ENCODE data around the gene ERVFRD-1. TPM values are rescaled to one million over a fixed set of nuclear protein-coding genes. Genes with fewer than 3 reads are reported as not detected.

ERVFRD-1 gene
- total and polyA plus RNA-seq, 5 donors from 2014 or later: 0.09 TPM; not detected in 4

DNA sequence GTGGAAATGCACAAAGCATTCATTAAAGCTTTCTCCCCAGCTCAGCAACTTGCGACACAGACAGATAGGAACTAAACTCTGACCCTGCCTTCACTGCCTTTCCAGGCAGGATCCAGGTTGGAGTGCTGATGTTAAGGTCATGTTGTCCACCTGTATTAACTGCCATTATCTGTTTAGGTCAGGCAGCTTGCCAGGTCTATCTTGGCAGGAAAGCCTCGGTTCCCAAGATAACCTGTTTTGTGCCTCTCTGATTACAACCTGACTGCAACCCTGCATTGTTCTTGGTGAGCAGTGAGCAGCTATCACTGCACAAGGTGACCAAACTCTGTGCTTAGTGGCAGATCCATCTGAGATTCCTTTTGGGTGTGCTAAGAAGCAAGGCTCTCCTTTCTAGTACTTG, 44.2 kb downstream of the ERVFRD-1 start:
- Histone ChIP-seq H3K9me3 (ENCODE audit: control insufficient read depth in 2 of 2, low read length in 2 of 2) (no peaks in the 10 kb centered on the region), H3K4me3 (ENCODE audit: low read depth, low read length) (no peak overlapping the region), H3K27me3 (ENCODE audit: control insufficient read depth, insufficient read depth, low read length) (peaks cover 1% of the 10 kb centered on the region), H3K27ac (ENCODE audit: insufficient read depth, low read length, poor library complexity, severe bottlenecking) (no peak overlapping the region), H3K36me3 (ENCODE audit: control insufficient read depth, insufficient read depth, low read length) (no peaks in the 10 kb centered on the region), H3K4me1 (ENCODE audit: control insufficient read depth, insufficient read depth, low read length, poor library complexity, severe bottlenecking) (no peaks in the 10 kb centered on the region)
- H3K27ac Mint-ChIP-seq: no peak overlapping the region
- no peaks in the 10 kb centered on the region for H3K4me1 Mint-ChIP-seq
- DNase-seq (no peak), ATAC-seq (ENCODE audit: low read depth in 2 of 2) (no peak)
- H3K4me3 Mint-ChIP-seq: no peak overlapping the region
- peaks cover 44% of the 10 kb centered on the region for H3K27me3 Mint-ChIP-seq
- no peaks in the 10 kb centered on the region for H3K36me3 Mint-ChIP-seq
- no peaks in the 10 kb centered on the region for H3K9me3 Mint-ChIP-seq

DNA sequence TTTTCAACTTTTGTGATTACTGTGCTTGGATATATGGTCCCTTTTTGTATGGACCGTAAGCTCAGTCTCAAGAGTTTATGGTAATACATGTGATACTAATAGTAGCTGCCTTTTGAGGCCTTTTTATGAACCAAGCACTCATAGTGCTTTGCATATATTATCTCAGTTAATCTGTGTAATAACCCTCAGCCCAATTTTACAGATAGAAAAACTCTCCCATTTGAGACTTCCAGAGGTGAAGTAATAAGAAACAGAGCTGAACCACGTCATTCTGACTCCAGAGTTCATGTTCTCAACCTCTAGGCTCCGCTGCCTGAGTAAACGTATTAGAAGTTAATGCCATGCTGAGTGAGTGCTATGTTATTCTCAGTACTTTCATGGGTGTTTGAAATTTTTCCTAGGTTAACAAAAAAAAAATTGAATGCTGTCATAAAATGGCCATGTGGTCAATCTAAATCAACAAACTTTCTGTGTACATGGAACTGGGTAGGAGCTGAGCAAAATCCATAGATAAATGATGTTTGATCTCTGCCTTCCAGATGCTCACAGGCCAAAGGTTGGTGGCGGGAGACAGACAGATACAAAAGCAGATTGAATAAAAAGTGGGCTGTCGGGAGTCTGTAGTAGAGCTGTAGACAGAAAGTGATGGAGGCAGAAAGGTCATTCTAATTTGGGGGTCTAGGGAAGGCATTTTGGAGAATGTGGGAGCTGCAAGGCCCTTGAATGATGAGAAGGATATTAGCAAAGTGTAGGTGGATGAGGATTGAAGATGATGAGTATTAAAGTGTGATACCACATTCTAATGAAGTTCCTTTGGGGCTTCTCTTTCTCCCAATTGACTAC, 44.8 kb downstream of the ERVFRD-1 start:
- no peaks in the 10 kb centered on the region for H3K9me3 Mint-ChIP-seq
- H3K4me1 Mint-ChIP-seq: no peaks in the 10 kb centered on the region
- no peaks in the 10 kb centered on the region for H3K9me3 ChIP-seq (ENCODE audit: control insufficient read depth in 2 of 2, low read length in 2 of 2)
- no peak overlapping the region for H3K4me3 ChIP-seq (ENCODE audit: low read depth, low read length)
- H3K27me3 ChIP-seq (ENCODE audit: control insufficient read depth, insufficient read depth, low read length): peaks cover 1% of the 10 kb centered on the region
- H3K27ac Mint-ChIP-seq: no peak overlapping the region
- no peaks in the 10 kb centered on the region for H3K36me3 ChIP-seq (ENCODE audit: control insufficient read depth, insufficient read depth, low read length)
- no peak overlapping the region for H3K27ac ChIP-seq (ENCODE audit: insufficient read depth, low read length, poor library complexity, severe bottlenecking)
- ATAC-seq (ENCODE audit: low read depth in 2 of 2) (no peak), DNase-seq (no peak)
- H3K4me1 ChIP-seq (ENCODE audit: control insufficient read depth, insufficient read depth, low read length, poor library complexity, severe bottlenecking): no peaks in the 10 kb centered on the region
- no peaks in the 10 kb centered on the region for H3K36me3 Mint-ChIP-seq
- no peak overlapping the region for H3K4me3 Mint-ChIP-seq
- peaks cover 42% of the 10 kb centered on the region for H3K27me3 Mint-ChIP-seq

DNA sequence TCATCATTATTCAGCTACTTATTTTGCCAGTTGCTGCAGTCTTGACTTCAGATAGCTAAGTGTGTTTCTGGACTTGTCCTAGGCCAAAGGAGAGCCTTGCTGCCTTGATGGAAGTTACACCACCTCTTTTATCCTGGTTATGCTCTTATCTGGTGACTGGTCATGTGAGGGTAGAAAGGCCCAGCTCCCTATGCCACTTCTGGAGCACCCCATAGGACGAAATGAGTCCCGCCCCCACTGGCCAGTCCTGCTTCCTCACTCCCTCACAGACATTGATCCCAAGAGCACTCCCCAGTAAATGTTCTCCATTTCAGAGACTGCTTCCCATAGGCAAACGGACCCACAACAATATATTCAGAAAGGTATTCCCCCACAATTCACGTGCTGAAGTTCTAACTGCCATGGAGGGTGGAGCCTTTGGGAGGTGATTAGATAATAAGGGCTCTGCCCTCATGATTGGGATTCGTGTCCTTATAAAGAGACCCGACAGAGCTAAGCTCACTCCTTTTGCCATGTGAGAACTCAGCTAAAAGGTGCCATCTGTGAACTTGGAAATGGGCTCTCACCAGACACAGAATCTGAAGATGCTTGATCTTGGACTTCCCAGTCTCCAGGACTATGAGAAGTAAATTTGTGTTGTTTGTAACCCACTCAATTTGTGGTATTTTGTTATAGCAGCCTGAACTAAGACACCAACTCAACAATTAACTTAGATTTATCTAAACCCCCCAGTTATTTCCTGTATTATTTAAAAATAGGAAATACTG, 45.9 kb downstream of the ERVFRD-1 start:
- no peaks in the 10 kb centered on the region for H3K4me1 Mint-ChIP-seq
- no peak overlapping the region for H3K27ac Mint-ChIP-seq
- H3K4me3 Mint-ChIP-seq: no peak overlapping the region
- H3K9me3 Mint-ChIP-seq: no peaks in the 10 kb centered on the region
- no peak overlapping the region for H3K27ac ChIP-seq (ENCODE audit: insufficient read depth, low read length, poor library complexity, severe bottlenecking)
- no peaks in the 10 kb centered on the region for H3K4me1 ChIP-seq (ENCODE audit: control insufficient read depth, insufficient read depth, low read length, poor library complexity, severe bottlenecking)
- H3K36me3 ChIP-seq (ENCODE audit: control insufficient read depth, insufficient read depth, low read length): no peaks in the 10 kb centered on the region
- no peaks in the 10 kb centered on the region for H3K9me3 ChIP-seq (ENCODE audit: control insufficient read depth in 2 of 2, low read length in 2 of 2)
- H3K4me3 ChIP-seq (ENCODE audit: low read depth, low read length): no peak overlapping the region
- DNase-seq: no peak
- H3K36me3 Mint-ChIP-seq: no peaks in the 10 kb centered on the region
- peaks cover 1% of the 10 kb centered on the region for H3K27me3 ChIP-seq (ENCODE audit: control insufficient read depth, insufficient read depth, low read length)
- H3K27me3 Mint-ChIP-seq: peaks cover 44% of the 10 kb centered on the region
- no peak for ATAC-seq (ENCODE audit: low read depth in 2 of 2)

DNA sequence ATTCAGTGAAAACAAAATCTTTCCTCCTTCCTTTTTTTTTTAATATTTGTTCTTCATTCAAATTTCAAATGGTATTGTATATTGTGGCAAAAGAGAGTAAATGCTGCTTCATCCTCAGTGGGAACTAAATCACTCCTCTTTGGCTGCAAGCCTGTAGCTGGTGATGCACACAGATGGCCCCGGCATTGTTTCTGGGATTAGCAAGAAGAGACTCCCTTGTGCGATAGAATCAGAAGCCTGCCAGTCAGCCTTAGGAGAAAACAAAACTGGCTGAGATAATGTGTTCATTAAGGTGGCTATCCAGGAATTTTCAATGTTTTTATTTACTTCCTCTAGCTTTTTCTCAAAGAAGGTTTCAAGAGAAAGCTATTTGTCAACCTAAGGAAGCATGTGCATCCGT, 46.7 kb downstream of the ERVFRD-1 start:
- Histone ChIP-seq H3K27ac (ENCODE audit: insufficient read depth, low read length, poor library complexity, severe bottlenecking) (no peak overlapping the region), H3K4me1 (ENCODE audit: control insufficient read depth, insufficient read depth, low read length, poor library complexity, severe bottlenecking) (no peaks in the 10 kb centered on the region), H3K36me3 (ENCODE audit: control insufficient read depth, insufficient read depth, low read length) (no peaks in the 10 kb centered on the region), H3K27me3 (ENCODE audit: control insufficient read depth, insufficient read depth, low read length) (peaks cover 1% of the 10 kb centered on the region), H3K4me3 (ENCODE audit: low read depth, low read length) (no peak overlapping the region), H3K9me3 (ENCODE audit: control insufficient read depth in 2 of 2, low read length in 2 of 2) (no peaks in the 10 kb centered on the region)
- Mint-ChIP-seq H3K27ac (no peak overlapping the region), H3K4me3 (no peak overlapping the region), H3K36me3 (no peaks in the 10 kb centered on the region), H3K27me3 (peaks cover 48% of the 10 kb centered on the region), H3K4me1 (no peaks in the 10 kb centered on the region), H3K9me3 (no peaks in the 10 kb centered on the region)
- ATAC-seq (ENCODE audit: low read depth in 2 of 2) (no peak), DNase-seq (no peak)

DNA sequence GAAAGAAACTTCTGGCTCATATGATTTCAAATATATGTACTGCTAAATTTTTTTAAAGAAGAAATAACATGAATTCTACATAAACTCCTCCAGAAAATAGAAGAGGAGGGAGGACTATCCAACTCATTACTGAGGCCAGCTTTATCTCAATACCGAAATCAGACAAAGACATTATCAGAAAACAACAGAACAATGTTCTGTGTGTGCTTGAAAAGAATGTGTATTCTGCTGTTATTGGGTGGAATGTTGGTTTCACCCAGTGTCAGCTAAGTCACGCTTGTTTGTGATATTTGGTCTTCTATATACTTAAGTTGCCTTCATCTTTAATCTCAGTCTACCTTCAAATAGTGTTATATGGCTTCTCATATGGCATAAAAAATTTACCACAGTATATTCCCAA, 48.8 kb downstream of the ERVFRD-1 start:
- Mint-ChIP-seq H3K36me3 (no peaks in the 10 kb centered on the region), H3K27ac (no peak overlapping the region), H3K4me3 (no peak overlapping the region), H3K27me3 (peaks cover 39% of the 10 kb centered on the region), H3K9me3 (no peaks in the 10 kb centered on the region), H3K4me1 (no peaks in the 10 kb centered on the region)
- DNase-seq: no peak
- no peaks in the 10 kb centered on the region for H3K36me3 ChIP-seq (ENCODE audit: control insufficient read depth, insufficient read depth, low read length)
- H3K4me1 ChIP-seq (ENCODE audit: control insufficient read depth, insufficient read depth, low read length, poor library complexity, severe bottlenecking): no peaks in the 10 kb centered on the region
- no peak for ATAC-seq (ENCODE audit: low read depth in 2 of 2)
- peaks cover 1% of the 10 kb centered on the region for H3K27me3 ChIP-seq (ENCODE audit: control insufficient read depth, insufficient read depth, low read length)
- no peak overlapping the region for H3K27ac ChIP-seq (ENCODE audit: insufficient read depth, low read length, poor library complexity, severe bottlenecking)
- H3K9me3 ChIP-seq (ENCODE audit: control insufficient read depth in 2 of 2, low read length in 2 of 2): no peaks in the 10 kb centered on the region
- no peak overlapping the region for H3K4me3 ChIP-seq (ENCODE audit: low read depth, low read length)

DNA sequence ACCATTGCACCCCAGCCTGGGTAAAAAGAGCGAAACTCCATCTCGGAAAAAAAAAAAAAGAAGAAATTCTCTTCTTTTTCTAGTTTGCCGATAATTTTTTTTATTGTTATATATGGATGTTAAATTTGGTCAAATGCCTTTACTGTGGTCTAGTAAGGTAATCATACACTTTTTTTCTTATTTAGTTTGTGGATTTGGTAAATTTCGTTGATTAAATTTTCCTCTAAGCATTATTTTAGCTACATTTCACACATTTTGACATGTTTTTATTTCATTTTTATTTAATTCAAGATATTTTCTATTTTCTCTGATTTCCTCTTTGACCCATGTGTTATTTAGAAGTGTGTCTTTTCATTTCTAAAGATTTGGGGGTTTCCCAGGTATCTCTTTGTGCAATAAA, 49.4 kb downstream of the ERVFRD-1 start:
- H3K27me3 ChIP-seq (ENCODE audit: control insufficient read depth, insufficient read depth, low read length): peaks cover 1% of the 10 kb centered on the region
- ATAC-seq (ENCODE audit: low read depth in 2 of 2) (no peak), DNase-seq (no peak)
- H3K4me3 ChIP-seq (ENCODE audit: low read depth, low read length): no peak overlapping the region
- Mint-ChIP-seq H3K36me3 (no peaks in the 10 kb centered on the region), H3K27ac (no peak overlapping the region), H3K27me3 (peaks cover 34% of the 10 kb centered on the region), H3K4me1 (no peaks in the 10 kb centered on the region), H3K9me3 (no peaks in the 10 kb centered on the region), H3K4me3 (no peak overlapping the region)
- H3K9me3 ChIP-seq (ENCODE audit: control insufficient read depth in 2 of 2, low read length in 2 of 2): no peaks in the 10 kb centered on the region
- no peaks in the 10 kb centered on the region for H3K4me1 ChIP-seq (ENCODE audit: control insufficient read depth, insufficient read depth, low read length, poor library complexity, severe bottlenecking)
- H3K36me3 ChIP-seq (ENCODE audit: control insufficient read depth, insufficient read depth, low read length): no peaks in the 10 kb centered on the region
- no peak overlapping the region for H3K27ac ChIP-seq (ENCODE audit: insufficient read depth, low read length, poor library complexity, severe bottlenecking)

DNA sequence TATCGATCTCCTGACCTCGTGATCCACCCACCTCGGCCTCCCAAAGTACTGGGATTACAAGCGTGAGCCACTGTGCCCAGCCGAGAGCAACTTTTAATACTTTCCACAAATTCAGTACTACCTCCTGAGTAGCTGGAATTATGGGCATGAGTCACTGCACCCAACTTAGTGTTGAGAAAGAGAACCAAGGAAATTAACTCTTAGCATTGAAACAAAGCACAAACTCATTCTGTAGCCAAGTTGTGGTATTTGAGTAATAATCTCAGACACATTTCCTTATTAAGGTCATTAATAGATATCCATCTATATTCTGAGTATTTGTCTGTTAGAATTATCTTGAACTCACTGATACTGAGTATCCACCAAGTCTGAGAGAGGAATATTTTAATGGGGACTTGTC, 53.1 kb downstream of the ERVFRD-1 start:
- DNase-seq (no peak), ATAC-seq (ENCODE audit: low read depth in 2 of 2) (no peak)
- H3K27ac ChIP-seq (ENCODE audit: insufficient read depth, low read length, poor library complexity, severe bottlenecking): no peak overlapping the region
- no peak overlapping the region for H3K4me3 Mint-ChIP-seq
- H3K27ac Mint-ChIP-seq: no peak overlapping the region
- H3K4me1 Mint-ChIP-seq: no peaks in the 10 kb centered on the region
- H3K4me1 ChIP-seq (ENCODE audit: control insufficient read depth, insufficient read depth, low read length, poor library complexity, severe bottlenecking): no peaks in the 10 kb centered on the region
- peaks cover 0 to 2% (median 0%) of the 10 kb centered on the region in 7 donors for H3K9me3 Mint-ChIP-seq
- peaks cover 8% of the 10 kb centered on the region for H3K27me3 ChIP-seq (ENCODE audit: control insufficient read depth, insufficient read depth, low read length)
- peaks cover 36% of the 10 kb centered on the region for H3K27me3 Mint-ChIP-seq
- no peaks in the 10 kb centered on the region for H3K9me3 ChIP-seq (ENCODE audit: control insufficient read depth in 2 of 2, low read length in 2 of 2)
- H3K36me3 ChIP-seq (ENCODE audit: control insufficient read depth, insufficient read depth, low read length): no peaks in the 10 kb centered on the region
- H3K36me3 Mint-ChIP-seq: no peaks in the 10 kb centered on the region
- H3K4me3 ChIP-seq (ENCODE audit: low read depth, low read length): no peak overlapping the region

Data from CD4-positive, CD25-positive, alpha-beta regulatory T cell (primary cell).